ENCODE results near the gene VWF.

DNA sequence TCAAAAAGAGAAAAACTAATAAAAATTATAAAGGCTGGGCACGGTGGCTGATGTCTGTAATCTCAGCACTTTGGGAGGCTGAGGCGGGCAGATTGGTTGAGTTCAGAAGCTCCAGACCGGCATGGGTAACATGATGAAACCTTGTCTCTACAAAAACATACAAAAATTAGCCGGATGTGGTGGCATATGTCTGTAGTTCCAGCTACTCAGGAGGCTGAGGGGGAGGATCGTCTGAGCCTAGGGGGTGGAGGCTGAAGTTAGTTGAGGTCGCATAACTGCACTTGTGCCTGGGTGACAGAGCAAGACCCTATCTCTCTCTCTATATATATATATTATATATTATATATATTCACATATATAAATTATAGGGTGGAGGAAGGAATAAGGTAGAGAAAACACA lies 146.9 kb downstream of the VWF start:
- TF ChIP-seq EZH2phosphoT487 (IDR thresholded peaks at IDR 0.05; ENCODE audit: unreplicated experiment), result no peak
- no peak for TF ChIP-seq CREB1 (CRISPR knock-in tag; IDR thresholded peaks at IDR 0.05; ENCODE audit: low read depth)
- TF ChIP-seq, protein P1, sequence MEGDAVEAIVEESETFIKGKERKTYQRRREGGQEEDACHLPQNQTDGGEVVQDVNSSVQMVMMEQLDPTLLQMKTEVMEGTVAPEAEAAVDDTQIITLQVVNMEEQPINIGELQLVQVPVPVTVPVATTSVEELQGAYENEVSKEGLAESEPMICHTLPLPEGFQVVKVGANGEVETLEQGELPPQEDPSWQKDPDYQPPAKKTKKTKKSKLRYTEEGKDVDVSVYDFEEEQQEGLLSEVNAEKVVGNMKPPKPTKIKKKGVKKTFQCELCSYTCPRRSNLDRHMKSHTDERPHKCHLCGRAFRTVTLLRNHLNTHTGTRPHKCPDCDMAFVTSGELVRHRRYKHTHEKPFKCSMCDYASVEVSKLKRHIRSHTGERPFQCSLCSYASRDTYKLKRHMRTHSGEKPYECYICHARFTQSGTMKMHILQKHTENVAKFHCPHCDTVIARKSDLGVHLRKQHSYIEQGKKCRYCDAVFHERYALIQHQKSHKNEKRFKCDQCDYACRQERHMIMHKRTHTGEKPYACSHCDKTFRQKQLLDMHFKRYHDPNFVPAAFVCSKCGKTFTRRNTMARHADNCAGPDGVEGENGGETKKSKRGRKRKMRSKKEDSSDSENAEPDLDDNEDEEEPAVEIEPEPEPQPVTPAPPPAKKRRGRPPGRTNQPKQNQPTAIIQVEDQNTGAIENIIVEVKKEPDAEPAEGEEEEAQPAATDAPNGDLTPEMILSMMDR (conservative IDR thresholded peaks at IDR 0.05; ENCODE audit: low read depth in 2 of 2), result no peak
- TF ChIP-seq, protein P2, sequence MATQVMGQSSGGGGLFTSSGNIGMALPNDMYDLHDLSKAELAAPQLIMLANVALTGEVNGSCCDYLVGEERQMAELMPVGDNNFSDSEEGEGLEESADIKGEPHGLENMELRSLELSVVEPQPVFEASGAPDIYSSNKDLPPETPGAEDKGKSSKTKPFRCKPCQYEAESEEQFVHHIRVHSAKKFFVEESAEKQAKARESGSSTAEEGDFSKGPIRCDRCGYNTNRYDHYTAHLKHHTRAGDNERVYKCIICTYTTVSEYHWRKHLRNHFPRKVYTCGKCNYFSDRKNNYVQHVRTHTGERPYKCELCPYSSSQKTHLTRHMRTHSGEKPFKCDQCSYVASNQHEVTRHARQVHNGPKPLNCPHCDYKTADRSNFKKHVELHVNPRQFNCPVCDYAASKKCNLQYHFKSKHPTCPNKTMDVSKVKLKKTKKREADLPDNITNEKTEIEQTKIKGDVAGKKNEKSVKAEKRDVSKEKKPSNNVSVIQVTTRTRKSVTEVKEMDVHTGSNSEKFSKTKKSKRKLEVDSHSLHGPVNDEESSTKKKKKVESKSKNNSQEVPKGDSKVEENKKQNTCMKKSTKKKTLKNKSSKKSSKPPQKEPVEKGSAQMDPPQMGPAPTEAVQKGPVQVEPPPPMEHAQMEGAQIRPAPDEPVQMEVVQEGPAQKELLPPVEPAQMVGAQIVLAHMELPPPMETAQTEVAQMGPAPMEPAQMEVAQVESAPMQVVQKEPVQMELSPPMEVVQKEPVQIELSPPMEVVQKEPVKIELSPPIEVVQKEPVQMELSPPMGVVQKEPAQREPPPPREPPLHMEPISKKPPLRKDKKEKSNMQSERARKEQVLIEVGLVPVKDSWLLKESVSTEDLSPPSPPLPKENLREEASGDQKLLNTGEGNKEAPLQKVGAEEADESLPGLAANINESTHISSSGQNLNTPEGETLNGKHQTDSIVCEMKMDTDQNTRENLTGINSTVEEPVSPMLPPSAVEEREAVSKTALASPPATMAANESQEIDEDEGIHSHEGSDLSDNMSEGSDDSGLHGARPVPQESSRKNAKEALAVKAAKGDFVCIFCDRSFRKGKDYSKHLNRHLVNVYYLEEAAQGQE (IDR thresholded peaks at IDR 0.05; ENCODE audit: unreplicated experiment), result no peak
- TF ChIP-seq ZNF331 (CRISPR knock-in tag; IDR thresholded peaks at IDR 0.05; ENCODE audit: low read depth), result no peak
- TF ChIP-seq EZH2 (IDR thresholded peaks at IDR 0.05; ENCODE audit: low read depth, unreplicated experiment), result no peak
- no peak for TF ChIP-seq POLR2AphosphoS5 (IDR thresholded peaks at IDR 0.05; ENCODE audit: low read depth)
- TF ChIP-seq JUNB (IDR thresholded peaks at IDR 0.05; ENCODE audit: unreplicated experiment), result no peak
